Peyer's patch (tissue), 4 donors: Measurements from ENCODE around the gene PAX7.

Source experiments
- POLR2A ChIP-seq, 2 donors: fragments of 450-650 bp; IDR thresholded peaks; one replicate each; pipeline ENCODE4 v1.5.1; 2017; ENCODE audit warnings: antibody characterized with exemption in 2 of 2, mild to moderate bottlenecking in 2 of 2, moderate library complexity in 2 of 2
- TF ChIP-seq, protein P1 (sequence below), 6 experiments: fragments of 450-650 bp in 4 of 6; fragments of 200-600 bp in 2 of 6; sonication (generic) in 1 of 6; IDR thresholded peaks; one replicate each; pipeline ENCODE4 v1.5.1; 2017 to 2019; ENCODE audit warnings: antibody characterized with exemption in 6 of 6, mild to moderate bottlenecking in 3 of 6, moderate library complexity in 1 of 6

DNA sequence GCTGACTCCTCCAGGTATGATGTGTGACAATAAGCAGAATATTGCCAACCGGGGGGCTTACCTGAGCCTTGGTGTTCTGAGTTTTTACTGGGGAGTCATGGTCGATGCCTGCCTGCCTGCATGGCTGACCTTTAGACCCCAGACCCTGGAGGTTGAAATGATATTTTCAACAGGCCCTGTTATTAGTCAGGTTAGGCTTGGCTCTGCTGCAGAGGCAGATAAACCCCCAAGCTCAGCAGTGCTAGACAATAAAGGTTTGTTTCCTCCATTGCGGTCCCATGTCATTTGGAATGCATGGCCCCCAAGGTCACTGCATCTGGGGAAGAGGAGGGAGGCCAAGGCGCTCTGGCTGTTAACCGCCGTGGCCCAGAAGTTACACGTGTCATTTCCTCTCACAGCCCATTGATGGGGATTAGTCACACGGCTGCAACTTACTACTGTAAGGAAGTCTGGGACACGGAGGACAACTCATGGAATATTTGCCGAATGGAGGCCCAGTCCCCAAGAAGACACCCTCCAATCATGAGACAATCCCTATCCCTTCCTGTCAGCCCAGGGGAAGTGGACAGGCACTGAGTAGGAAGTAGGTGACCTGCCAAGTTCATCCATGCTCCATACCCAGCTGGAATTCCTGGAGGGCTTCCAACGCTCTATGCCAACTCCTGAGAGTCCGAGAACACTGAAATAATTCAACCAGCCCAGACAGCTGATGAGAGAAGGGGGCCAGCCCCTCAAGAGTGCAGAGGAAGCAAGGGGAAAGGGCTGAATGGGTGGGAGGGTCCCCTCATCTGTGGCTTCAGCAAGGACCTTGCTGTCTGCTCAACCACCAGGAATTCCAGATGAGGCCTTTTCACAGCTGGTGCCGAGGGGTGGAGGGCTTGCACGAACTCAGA is 131.5 kb downstream of the PAX7 start:
- no peak for TF ChIP-seq POLR2A (IDR thresholded peaks at IDR 0.05)
- TF ChIP-seq, protein P1, sequence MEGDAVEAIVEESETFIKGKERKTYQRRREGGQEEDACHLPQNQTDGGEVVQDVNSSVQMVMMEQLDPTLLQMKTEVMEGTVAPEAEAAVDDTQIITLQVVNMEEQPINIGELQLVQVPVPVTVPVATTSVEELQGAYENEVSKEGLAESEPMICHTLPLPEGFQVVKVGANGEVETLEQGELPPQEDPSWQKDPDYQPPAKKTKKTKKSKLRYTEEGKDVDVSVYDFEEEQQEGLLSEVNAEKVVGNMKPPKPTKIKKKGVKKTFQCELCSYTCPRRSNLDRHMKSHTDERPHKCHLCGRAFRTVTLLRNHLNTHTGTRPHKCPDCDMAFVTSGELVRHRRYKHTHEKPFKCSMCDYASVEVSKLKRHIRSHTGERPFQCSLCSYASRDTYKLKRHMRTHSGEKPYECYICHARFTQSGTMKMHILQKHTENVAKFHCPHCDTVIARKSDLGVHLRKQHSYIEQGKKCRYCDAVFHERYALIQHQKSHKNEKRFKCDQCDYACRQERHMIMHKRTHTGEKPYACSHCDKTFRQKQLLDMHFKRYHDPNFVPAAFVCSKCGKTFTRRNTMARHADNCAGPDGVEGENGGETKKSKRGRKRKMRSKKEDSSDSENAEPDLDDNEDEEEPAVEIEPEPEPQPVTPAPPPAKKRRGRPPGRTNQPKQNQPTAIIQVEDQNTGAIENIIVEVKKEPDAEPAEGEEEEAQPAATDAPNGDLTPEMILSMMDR (IDR thresholded peaks at IDR 0.05): no peak
